Measurements from ENCODE around the gene DPF1.
"Not testable (repeated sequence)": the region's sequence is repeated elsewhere in the genome, so short reads cannot be mapped to it uniquely, and the experiment has no call there.

Gene DPF1

DNA sequence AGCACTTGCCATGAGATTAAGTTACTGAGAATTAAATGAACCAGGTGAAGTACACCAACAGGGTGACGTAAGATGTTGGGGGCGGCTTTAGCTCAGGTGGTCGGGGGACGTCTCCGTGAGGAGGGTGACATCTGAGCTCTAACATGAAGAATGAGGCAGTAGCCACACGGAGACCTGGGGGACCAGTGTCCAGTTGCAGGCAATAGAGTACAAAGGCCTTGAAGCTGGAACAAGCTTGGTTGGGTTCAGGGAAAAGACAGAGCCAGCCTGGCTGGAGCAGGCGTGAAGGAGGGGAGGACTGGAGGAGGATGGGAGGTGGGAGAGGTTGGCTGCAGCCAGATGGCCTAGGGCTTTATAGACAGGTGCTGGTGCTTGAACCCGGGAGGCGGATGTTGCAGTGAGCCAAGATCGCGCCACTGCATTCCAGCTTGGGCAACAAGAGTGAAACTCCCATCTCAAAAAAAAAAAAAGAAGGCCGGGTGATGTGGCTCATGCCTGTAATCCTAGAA lies 42.0 kb upstream of the DPF1 start:
- peak overlapping the region; percentile 94 for H3K27ac ChIP-seq
- TF ChIP-seq, protein P1, sequence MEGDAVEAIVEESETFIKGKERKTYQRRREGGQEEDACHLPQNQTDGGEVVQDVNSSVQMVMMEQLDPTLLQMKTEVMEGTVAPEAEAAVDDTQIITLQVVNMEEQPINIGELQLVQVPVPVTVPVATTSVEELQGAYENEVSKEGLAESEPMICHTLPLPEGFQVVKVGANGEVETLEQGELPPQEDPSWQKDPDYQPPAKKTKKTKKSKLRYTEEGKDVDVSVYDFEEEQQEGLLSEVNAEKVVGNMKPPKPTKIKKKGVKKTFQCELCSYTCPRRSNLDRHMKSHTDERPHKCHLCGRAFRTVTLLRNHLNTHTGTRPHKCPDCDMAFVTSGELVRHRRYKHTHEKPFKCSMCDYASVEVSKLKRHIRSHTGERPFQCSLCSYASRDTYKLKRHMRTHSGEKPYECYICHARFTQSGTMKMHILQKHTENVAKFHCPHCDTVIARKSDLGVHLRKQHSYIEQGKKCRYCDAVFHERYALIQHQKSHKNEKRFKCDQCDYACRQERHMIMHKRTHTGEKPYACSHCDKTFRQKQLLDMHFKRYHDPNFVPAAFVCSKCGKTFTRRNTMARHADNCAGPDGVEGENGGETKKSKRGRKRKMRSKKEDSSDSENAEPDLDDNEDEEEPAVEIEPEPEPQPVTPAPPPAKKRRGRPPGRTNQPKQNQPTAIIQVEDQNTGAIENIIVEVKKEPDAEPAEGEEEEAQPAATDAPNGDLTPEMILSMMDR (conservative IDR thresholded peaks at IDR 0.05), result no peak
- TF ChIP-seq ZFX (IDR thresholded peaks at IDR 0.05), result no peak

DNA sequence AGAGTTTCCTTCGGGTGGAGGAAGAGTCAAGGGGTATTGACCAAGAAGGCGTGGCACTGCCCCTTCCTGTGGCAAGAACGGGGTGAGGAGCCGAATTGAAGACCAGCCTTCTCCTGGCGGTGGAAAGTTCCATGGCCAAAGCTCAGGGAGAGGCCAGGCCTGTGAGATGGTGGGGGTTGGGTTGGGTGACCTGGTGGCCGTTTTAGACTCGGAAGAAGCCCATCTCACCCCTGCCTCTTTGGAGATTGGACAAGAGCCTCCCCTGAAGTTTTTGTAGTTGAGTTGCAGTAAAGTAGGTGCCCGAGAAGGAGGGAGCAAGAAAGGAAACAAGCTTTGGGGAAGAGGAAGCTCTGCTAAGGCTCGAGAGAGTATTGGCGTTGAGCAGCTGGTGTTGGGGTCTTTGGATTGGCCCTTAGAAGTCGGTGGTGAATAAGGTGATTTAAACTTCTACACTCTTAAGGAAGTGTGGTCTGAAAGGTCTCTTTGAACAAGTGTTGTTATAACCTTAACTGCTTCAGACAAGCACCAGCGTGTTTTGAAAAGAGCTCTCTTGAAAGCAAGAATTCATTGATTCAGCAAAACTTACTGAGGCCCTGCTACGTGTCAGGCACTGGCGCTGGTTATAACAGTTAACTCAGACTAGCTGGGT lies 41.3 kb upstream of the DPF1 start:
- no peak for TF ChIP-seq ZFX (IDR thresholded peaks at IDR 0.05)
- TF ChIP-seq, protein P1 (conservative IDR thresholded peaks at IDR 0.05), result no peak
- H3K27ac ChIP-seq, result peak overlapping the region; percentile 94

DNA sequence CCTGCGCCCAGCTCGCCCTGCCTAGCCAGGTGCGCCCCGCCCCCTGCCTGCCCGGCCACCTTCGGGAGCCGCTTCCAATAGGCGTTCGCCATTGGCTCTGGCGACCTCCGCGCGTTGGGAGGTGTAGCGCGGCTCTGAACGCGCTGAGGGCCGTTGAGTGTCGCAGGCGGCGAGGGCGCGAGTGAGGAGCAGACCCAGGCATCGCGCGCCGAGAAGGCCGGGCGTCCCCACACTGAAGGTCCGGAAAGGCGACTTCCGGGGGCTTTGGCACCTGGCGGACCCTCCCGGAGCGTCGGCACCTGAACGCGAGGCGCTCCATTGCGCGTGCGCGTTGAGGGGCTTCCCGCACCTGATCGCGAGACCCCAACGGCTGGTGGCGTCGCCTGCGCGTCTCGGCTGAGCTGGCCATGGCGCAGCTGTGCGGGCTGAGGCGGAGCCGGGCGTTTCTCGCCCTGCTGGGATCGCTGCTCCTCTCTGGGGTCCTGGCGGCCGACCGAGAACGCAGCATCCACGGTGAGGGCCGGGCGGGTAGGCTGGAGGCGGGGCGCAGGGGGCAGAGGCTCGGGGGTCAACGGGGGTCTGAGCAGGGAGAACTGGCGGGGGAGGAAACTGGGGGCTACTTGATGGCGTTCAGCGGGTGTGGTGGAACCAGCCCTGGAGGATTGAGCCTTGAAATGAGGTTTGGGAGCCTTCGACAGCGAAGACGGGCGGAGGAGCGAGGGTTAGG lies 40.6 kb upstream of the DPF1 start, which contains the start of gene SPINT2:
TSS of gene SPINT2 (plus strand) at position 88 of the 727 bp plus-strand sequence. CDS start at position 408, 320 bp downstream.
- TF ChIP-seq ZFX (IDR thresholded peaks at IDR 0.05), result peak; percentile 57; the same call in 1 of the 2 replicates
- TF ChIP-seq, protein P1 (conservative IDR thresholded peaks at IDR 0.05), result no peak
- peak within 1 kb of the TSS; percentile 94 for H3K27ac ChIP-seq

DNA sequence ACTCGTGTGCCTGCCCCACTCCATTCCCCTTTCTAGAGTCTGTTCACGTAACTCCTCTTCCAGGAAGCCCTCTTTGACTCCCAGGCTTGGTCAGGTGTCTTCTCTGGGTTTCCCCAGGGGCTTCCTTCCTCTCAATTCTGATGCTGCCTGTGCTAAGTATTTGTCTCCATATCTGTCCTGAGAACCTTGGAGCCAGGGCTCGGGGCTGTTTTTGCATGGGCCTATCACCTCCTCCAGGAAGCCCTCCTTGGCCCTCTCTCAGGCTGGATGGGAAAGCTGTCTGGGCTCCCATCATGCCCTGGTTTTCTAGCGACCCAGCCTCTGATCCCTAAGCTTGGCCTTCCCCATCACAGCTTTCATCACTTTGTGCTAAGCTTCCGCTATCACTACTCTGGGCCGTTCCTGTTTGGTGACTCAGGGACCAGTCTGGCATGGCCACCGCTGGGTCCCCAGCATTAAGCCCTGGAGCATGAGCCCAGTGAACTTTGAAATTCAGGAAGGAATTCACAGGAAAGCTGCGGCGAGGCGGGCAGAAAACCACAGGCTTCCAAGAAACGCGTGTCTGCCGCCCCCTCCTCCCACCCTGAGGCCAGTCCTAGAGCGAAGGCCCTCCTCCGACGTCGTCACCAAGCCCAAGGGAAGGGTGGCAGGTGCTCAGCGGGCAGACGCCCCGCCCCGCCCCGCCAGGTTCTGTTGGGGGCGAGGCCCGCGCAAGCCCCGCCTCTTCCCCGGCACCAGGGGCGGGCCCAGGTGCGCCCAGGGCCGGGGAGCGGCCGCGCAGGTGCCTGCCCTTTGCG lies 39.9 kb upstream of the DPF1 start:
- H3K27ac ChIP-seq, result peak overlapping the region; percentile 94
- no peak for TF ChIP-seq ZFX (IDR thresholded peaks at IDR 0.05)
- TF ChIP-seq, protein P1 (conservative IDR thresholded peaks at IDR 0.05), result no peak

DNA sequence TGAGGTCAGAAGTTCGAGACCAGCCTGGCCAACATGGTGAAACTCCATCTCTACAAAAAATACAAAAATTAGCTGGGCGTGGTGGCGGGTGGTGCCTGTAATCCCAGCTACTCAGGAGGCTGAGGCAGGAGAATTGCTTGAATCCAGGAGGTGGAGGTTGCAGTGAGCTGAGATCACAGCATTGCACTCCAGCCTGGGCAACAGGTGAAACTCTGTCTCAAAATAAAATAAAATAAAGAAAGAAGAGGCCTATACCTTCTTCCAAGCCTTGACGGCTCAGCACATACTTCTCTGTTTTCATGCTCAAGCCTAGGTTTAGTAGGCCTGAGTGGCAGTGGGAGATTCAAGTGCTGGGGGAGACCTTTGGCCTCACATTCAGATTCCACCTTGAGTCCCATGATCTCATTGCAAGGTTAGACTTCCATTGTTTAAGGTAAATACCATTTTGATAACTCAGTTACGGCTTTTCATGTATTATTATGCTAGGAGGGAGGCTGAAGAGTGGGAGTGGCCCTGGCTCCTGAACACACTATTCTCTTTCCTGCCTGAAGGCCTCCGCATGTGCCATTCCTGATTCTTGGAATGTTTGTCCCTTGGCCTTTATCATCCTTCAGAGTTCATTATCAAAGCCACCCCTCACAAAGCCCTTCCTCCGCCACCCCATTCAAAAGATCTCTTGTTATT lies 38.7 kb upstream of the DPF1 start:
- no peak overlapping the region for H3K27ac ChIP-seq
- TF ChIP-seq ZFX (IDR thresholded peaks at IDR 0.05), result no peak

DNA sequence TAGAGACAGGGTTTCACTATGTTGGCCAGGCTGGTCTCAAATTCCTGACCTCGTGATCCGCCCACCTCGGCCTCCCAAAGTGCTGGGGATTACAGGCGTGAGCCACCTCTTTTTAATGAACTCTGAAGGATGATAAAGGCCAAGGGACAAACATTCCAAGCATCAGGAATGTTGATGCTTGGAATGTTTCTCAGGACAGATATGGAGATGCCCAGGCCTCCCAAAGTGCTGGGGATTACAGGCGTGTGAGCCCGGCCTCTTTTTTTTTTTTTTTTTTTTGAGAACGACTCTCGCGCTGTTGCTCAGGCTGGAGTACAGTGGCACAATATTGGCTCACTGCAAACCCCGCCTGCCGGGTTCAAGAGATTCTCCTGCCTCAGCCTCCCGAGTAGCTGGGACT lies 37.9 kb upstream of the DPF1 start:
- H3K27ac ChIP-seq, result not testable (repeated sequence)

DNA sequence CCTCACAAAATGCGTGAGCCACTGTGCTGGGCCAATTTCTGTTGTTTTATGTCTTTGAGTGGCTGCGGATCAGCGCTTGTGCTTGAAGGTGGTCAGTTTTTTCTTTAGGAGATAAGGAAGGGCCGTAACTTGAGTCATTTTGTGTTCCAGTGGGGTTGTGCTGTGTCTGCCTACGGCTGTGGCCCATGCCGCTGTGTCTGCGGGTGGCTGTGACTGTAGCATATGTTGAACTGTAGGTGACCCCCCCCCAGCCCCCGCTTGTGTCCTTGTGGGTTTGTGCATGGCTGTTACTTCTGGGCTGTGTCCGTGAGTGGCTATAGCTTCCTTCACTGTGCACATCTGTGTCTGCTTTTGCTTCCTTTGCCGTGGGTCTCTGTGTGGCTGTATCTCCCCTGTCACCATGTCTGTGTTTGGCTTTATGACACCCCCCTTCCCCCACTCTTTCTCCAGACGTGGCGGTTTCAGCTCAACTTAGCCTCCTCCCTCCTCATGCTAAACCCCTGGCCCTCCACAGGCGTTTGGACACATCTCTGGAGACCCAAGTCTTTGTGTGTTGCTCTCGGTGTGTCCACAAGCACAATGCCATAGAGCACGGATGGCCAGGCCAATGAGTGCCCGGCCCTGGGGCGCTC lies 31.5 kb upstream of the DPF1 start:
- TF ChIP-seq, protein P1 (conservative IDR thresholded peaks at IDR 0.05), result no peak
- TF ChIP-seq ZFX (IDR thresholded peaks at IDR 0.05), result no peak
- H3K27ac ChIP-seq, result no peak overlapping the region

Measured in C4-2B (cell line).